ENCODE data around the gene FBXO47. TPM values are rescaled to one million over a fixed set of nuclear protein-coding genes. Genes with fewer than 3 reads are reported as not detected.
"Not testable (repeated sequence)": the region's sequence is repeated elsewhere in the genome, so short reads cannot be mapped to it uniquely, and the experiment has no call there.

Gene FBXO47
- total RNA-seq, 4 donors from 2014 or later = not detected

DNA sequence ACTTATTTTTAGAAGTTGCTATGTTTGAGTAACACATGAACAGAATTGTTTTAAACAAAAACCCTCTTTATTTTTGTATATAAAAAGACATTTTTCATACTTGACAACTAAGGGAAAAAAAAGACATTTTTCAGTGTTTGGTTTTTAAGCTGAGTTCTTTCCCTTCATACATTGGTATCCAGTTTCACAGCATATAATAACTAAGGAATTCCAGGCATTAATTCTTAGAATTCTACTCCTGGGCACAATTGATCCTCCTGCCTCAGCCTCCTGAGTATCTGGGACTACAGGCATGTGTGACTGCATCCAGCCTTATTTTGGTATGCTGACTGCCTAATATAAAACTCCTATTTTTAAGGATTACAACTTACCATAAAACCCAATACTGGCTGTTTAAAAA is 8.4 kb downstream of the FBXO47 start:
- Histone ChIP-seq H3K4me1 (no peaks in the 10 kb centered on the region), H3K27me3 (no peaks in the 10 kb centered on the region), H3K9me3 (no peaks in the 10 kb centered on the region), H3K27ac (no peak overlapping the region), H3K4me3 (no peak overlapping the region), H3K36me3 (no peaks in the 10 kb centered on the region)
- in situ Hi-C loops (cut with MboI; ENCODE audit: low sequenced_read_pairs in 4 of 4) = no loop called here
- ATAC-seq (no peak), DNase-seq (no peak)
- intact Hi-C loops (cut with DNase I; ENCODE audit: low total_unique reads) = no loop called here
- no peak for TF ChIP-seq CTCF (IDR thresholded peaks at IDR 0.05 in 4 of 5, conservative IDR thresholded peaks at IDR 0.05 in 1 of 5)
- no peak for TF ChIP-seq POLR2A (IDR thresholded peaks at IDR 0.05)

DNA sequence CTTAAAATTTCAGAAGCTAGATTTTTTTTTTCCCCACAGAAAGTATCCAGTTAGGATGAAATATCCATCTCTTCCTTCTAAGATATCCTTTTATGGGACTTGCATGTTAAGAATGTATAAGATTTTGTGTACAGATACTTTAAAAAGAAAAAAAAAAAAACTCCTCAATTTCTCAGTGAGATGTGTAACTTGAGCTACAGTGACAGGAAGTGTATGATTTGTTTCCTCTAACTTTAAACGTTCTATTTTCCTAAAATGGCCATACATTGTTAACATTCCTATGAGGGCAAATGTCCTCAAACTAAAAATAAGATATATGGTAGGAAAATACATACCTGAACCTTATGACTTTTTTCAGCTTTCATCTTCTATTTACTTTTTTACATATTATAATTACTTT is 8.9 kb downstream of the FBXO47 start:
- no peak overlapping the region for H3K4me3 ChIP-seq
- DNase-seq (no peak), ATAC-seq (no peak)
- no peaks in the 10 kb centered on the region for H3K27me3 ChIP-seq
- in situ Hi-C loops (cut with MboI; ENCODE audit: low sequenced_read_pairs in 4 of 4) (no loop called here), intact Hi-C loops (cut with DNase I; ENCODE audit: low total_unique reads) (no loop called here)
- TF ChIP-seq POLR2A (IDR thresholded peaks at IDR 0.05) (no peak), CTCF (IDR thresholded peaks at IDR 0.05 in 4 of 5, conservative IDR thresholded peaks at IDR 0.05 in 1 of 5) (no peak)
- H3K36me3 ChIP-seq = no peaks in the 10 kb centered on the region
- H3K27ac ChIP-seq = no peak overlapping the region
- no peaks in the 10 kb centered on the region for H3K9me3 ChIP-seq
- no peaks in the 10 kb centered on the region for H3K4me1 ChIP-seq

DNA sequence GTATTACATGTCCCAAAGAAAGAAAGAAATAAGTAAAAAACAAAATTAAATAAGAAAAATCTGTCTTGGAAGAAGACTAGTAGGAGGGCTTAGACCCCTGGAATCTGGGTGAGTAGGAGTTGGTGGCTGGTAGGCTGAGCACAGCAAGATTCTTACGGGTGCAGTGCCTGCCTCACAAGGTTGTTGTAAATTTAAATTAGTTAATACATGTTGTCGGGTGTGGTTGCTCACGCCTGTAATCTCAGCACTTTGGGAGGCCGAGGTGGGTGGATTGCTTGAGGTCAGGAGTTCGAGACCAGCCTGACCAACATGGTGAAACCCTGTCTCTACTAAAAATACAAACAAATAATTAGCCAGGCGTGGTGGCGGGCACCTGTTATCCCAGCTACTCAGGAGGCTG is 13.4 kb downstream of the FBXO47 start:
- ATAC-seq; in situ Hi-C loops (cut with MboI; ENCODE audit: low sequenced_read_pairs in 4 of 4); H3K4me1 ChIP-seq; intact Hi-C loops (cut with DNase I; ENCODE audit: low total_unique reads); H3K9me3 ChIP-seq; H3K36me3 ChIP-seq; DNase-seq; H3K27ac ChIP-seq; H3K27me3 ChIP-seq; H3K4me3 ChIP-seq: not testable (repeated sequence)

DNA sequence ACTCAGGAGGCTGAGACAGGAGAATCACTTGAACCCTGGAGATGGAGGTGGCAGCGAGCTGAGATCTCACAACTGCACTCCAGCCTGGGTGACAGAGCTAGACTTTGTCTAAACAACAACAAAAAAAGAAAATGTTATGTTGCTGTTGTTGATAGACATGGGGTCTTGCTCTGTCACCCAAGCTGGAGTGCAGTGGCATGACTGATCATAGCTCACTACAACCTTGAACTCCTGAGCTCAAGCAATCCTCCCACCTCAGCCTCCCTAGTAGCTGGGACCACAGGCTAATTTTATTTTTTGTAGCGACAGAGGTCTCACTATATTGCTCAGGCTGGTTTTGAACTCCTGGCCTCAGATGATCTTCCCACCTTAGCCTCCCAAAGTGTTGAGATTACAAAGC is 20.0 kb downstream of the FBXO47 start:
- no peak for ATAC-seq
- Histone ChIP-seq H3K4me3 (no peak overlapping the region), H3K27me3 (no peaks in the 10 kb centered on the region), H3K36me3 (no peaks in the 10 kb centered on the region), H3K27ac (no peak overlapping the region), H3K4me1 (no peaks in the 10 kb centered on the region), H3K9me3 (no peaks in the 10 kb centered on the region)
- TF ChIP-seq POLR2A (IDR thresholded peaks at IDR 0.05) (no peak), CTCF (IDR thresholded peaks at IDR 0.05 in 4 of 5, conservative IDR thresholded peaks at IDR 0.05 in 1 of 5) (no peak)
- intact Hi-C loops (cut with DNase I; ENCODE audit: low total_unique reads) (no loop called here), in situ Hi-C loops (cut with MboI; ENCODE audit: low sequenced_read_pairs in 4 of 4) (no loop called here)
- DNase-seq = no peak

DNA sequence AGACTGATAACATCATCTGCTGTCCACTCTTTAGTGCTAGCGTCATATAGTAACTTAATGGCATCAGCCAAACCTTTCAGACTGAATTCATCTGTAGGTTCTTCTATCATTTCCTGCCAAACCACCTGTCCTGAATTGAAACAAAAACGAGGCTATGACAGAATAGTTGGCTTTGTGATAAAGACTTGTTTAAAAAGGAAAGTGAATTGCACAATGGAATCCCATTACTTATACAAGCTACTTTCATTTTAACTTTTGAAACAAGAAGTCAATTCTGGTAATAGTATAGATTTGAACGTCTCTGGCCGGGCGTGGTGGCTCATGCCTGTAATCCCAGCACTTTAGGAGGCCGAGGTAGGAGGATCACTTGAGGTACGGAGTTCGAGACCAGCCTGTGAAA is 23.6 kb downstream of the FBXO47 start:
- Histone ChIP-seq H3K27ac (no peak overlapping the region), H3K4me1 (no peaks in the 10 kb centered on the region), H3K36me3 (no peaks in the 10 kb centered on the region), H3K9me3 (no peaks in the 10 kb centered on the region), H3K27me3 (no peaks in the 10 kb centered on the region), H3K4me3 (no peak overlapping the region)
- in situ Hi-C loops (cut with MboI; ENCODE audit: low sequenced_read_pairs in 4 of 4) (no loop called here), intact Hi-C loops (cut with DNase I; ENCODE audit: low total_unique reads) (no loop called here)
- DNase-seq (no peak), ATAC-seq (no peak)
- TF ChIP-seq POLR2A (IDR thresholded peaks at IDR 0.05) = no peak
- TF ChIP-seq CTCF (IDR thresholded peaks at IDR 0.05 in 4 of 5, conservative IDR thresholded peaks at IDR 0.05 in 1 of 5) = no peak
